ENCODE results near the gene DBR1.

DNA sequence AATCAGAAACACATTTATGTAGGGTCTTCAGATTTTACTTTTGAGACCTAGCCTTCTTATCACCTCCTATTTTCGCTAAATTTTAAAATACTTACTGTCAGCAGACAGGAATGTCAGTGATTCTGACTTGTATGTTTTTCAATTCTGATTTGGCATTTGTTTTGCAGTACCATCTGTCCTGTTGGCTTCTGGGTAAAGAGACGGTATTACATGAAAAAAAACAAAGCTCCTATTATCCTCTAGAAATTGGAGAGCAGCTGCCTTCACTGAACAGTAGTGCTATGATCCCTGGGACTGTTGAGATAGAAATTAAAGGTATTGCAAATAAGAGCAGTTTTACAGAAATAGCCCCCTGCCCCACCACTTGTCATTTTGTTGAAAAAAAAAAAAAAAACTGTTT, 20.8 kb upstream of the DBR1 start:
- TF ChIP-seq, protein P1, sequence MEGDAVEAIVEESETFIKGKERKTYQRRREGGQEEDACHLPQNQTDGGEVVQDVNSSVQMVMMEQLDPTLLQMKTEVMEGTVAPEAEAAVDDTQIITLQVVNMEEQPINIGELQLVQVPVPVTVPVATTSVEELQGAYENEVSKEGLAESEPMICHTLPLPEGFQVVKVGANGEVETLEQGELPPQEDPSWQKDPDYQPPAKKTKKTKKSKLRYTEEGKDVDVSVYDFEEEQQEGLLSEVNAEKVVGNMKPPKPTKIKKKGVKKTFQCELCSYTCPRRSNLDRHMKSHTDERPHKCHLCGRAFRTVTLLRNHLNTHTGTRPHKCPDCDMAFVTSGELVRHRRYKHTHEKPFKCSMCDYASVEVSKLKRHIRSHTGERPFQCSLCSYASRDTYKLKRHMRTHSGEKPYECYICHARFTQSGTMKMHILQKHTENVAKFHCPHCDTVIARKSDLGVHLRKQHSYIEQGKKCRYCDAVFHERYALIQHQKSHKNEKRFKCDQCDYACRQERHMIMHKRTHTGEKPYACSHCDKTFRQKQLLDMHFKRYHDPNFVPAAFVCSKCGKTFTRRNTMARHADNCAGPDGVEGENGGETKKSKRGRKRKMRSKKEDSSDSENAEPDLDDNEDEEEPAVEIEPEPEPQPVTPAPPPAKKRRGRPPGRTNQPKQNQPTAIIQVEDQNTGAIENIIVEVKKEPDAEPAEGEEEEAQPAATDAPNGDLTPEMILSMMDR (IDR thresholded peaks at IDR 0.05): no peak
- no peak for TF ChIP-seq ZFX (IDR thresholded peaks at IDR 0.05; ENCODE audit: borderline replicate concordance)

All from 22Rv1 (cell line).